ENCODE measurements around the gene RHOBTB3.
A peak's percentile ranks its signal among the peaks of the same experiment; 100 is the strongest.

DNA sequence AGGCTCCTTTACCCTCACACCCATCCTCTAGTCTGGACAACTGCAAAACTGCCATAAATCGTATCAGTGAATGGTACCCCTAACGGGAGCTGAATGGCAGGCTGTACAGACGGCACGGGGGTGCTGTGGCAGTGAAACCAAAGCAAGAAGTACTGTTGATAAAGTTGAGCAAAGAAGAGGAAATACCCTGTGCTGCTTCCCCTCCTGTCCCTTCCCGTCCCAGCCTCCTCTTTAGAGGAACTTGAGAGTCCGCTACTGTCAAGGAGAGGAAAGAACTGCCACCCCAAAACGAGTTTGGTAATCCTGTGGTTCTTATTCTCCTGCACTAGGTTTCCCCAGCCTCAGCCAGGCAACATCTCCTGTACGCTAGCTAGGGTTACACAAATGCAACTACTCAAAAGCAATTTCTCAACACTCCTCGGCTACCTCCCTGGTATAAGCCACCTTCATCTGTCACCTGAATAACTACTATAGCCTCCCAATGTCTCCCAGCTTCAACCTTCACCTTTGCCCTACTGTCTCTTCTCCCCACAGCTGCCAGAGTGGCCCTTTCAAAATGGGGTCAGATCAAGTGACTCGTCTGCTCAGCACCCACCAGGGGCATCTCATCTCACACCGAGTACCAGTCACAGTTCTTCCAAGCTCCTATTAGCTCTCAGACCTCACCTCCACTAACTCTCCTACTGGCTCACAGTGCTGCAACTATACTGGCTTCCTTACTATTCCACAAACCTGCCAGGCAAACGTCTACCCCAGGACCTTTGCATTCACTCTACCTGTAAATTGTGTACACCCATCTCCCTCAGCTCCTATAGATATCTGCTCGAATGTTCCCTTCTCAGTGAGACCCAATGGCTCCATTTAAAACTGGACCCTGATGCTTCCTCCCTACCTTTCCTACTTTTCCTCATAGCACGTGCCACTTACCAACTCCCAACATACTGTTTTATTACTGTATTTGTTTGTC is 87.3 kb downstream of the RHOBTB3 start:
- TF ChIP-seq RAD21 (IDR thresholded peaks at IDR 0.05) (peak in 1 of 2 donors; percentile 13), CTCF (IDR thresholded peaks at IDR 0.05; ENCODE audit: low read depth, low read length, missing input control) (no peak), REST (IDR thresholded peaks at IDR 0.05) (no peak), TAF1 (conservative IDR thresholded peaks at IDR 0.05) (no peak), JUND (IDR thresholded peaks at IDR 0.05) (no peak), MAX (IDR thresholded peaks at IDR 0.05) (peak; percentile 31)
- TF ChIP-seq, protein P1, sequence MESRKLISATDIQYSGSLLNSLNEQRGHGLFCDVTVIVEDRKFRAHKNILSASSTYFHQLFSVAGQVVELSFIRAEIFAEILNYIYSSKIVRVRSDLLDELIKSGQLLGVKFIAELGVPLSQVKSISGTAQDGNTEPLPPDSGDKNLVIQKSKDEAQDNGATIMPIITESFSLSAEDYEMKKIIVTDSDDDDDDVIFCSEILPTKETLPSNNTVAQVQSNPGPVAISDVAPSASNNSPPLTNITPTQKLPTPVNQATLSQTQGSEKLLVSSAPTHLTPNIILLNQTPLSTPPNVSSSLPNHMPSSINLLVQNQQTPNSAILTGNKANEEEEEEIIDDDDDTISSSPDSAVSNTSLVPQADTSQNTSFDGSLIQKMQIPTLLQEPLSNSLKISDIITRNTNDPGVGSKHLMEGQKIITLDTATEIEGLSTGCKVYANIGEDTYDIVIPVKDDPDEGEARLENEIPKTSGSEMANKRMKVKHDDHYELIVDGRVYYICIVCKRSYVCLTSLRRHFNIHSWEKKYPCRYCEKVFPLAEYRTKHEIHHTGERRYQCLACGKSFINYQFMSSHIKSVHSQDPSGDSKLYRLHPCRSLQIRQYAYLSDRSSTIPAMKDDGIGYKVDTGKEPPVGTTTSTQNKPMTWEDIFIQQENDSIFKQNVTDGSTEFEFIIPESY (IDR thresholded peaks at IDR 0.05): no peak
- TF ChIP-seq, protein P2, sequence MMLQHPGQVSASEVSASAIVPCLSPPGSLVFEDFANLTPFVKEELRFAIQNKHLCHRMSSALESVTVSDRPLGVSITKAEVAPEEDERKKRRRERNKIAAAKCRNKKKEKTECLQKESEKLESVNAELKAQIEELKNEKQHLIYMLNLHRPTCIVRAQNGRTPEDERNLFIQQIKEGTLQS (IDR thresholded peaks at IDR 0.05): no peak
